WERI-Rb-1 (cell line): ENCODE data around the gene CTU2.

Experiments
- DNase-seq: peaks from one replicate; pipeline ENCODE4 v3.0.0-alpha.2; 2020
- H3K27ac ChIP-seq: fragments of 250-450 bp; sonication (Bioruptor Pico); 2 replicates; pipeline ENCODE4 v1.5.1; 2020; ENCODE audit warnings: mild to moderate bottlenecking, moderate library complexity
- H3K27me3 ChIP-seq: fragments of 250-450 bp; sonication (Bioruptor Pico); 2 replicates; pipeline ENCODE4 v1.5.1; 2021; ENCODE audit warnings: mild to moderate bottlenecking, low read depth, moderate library complexity; ENCODE audit not compliant: insufficient read depth, severe bottlenecking
- H3K36me3 ChIP-seq: fragments of 250-450 bp; sonication (Bioruptor Pico); 2 replicates; pipeline ENCODE4 v1.5.1; 2020; ENCODE audit warnings: mild to moderate bottlenecking, moderate library complexity
- H3K4me3 ChIP-seq: 2 replicates; pipeline ENCODE4 v1.5.1; 2011; ENCODE audit warnings: low read depth, mild to moderate bottlenecking, control low read depth, low read length
- H3K9me3 ChIP-seq: fragments of 250-450 bp; sonication (Bioruptor Pico); 2 replicates; pipeline ENCODE4 v1.5.1; 2021; ENCODE audit warnings: mild to moderate bottlenecking, moderate library complexity; ENCODE audit not compliant: severe bottlenecking
- TF ChIP-seq, protein P1 (sequence below): IDR thresholded peaks from 2 replicates; pipeline ENCODE4 v1.5.1; 2011; ENCODE audit warnings: low read depth, mild to moderate bottlenecking, control low read depth, inconsistent platforms, low read length

Gene CTU2

DNA sequence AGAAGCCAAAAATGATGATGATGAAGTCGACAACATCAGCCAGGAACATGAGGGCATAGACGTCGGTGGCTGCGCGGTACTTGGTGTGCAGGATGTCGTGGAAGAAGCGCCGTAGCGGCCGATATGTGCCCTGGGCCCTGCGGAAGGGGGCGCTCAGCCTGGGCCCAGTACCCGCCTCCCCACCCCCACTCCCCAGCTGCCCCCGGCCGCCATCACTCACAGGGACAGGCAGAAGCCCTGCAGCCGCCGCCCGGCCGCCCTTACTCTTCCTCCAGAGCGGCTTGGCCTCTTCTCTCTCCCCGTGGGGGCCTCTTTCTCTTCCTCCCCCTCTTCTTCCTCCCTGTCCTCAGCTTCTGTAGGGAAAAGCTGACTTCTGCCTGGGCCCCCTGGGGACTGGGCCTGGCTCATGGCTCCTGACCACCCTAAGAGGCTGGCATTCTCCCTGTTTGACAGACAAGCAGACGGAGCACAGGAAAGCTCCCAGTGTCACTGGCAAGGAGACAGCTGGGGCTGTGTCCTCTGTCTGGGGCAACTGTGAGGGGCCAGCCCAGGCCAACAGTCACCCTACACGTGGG lies 14.2 kb downstream of the CTU2 start:
- Histone ChIP-seq H3K27me3 (no peaks in the 10 kb centered on the region), H3K4me3 (no peak overlapping the region), H3K9me3 (no peaks in the 10 kb centered on the region), H3K36me3 (no peaks in the 10 kb centered on the region; the same call in 1 of the 2 replicates), H3K27ac (no peak overlapping the region)
- TF ChIP-seq, protein P1, sequence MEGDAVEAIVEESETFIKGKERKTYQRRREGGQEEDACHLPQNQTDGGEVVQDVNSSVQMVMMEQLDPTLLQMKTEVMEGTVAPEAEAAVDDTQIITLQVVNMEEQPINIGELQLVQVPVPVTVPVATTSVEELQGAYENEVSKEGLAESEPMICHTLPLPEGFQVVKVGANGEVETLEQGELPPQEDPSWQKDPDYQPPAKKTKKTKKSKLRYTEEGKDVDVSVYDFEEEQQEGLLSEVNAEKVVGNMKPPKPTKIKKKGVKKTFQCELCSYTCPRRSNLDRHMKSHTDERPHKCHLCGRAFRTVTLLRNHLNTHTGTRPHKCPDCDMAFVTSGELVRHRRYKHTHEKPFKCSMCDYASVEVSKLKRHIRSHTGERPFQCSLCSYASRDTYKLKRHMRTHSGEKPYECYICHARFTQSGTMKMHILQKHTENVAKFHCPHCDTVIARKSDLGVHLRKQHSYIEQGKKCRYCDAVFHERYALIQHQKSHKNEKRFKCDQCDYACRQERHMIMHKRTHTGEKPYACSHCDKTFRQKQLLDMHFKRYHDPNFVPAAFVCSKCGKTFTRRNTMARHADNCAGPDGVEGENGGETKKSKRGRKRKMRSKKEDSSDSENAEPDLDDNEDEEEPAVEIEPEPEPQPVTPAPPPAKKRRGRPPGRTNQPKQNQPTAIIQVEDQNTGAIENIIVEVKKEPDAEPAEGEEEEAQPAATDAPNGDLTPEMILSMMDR = no peak
- DNase-seq = no peak

DNA sequence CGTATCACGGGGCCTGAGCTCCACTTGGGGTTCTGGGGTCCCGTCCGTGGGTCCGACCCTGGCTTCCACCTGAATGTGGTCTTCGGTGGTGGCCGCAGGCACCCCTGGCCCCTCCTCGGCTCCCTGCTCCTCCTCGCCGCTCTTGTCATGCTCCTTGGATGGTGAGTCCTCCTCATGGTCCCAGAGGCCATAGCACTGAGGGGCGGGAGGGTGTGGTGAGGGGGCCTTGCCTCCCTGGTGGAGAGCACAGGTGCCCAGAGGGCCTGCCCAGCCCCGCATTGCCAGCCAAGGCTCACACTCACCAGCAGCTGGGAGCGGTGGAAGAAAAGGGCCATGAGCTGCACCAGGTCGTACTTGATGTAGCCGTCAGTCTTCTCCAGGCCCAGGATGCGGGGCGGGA lies 14.9 kb downstream of the CTU2 start:
- H3K9me3 ChIP-seq = no peaks in the 10 kb centered on the region
- no peak overlapping the region for H3K27ac ChIP-seq
- H3K4me3 ChIP-seq = no peak overlapping the region
- TF ChIP-seq, protein P1 = no peak
- DNase-seq = no peak
- no peaks in the 10 kb centered on the region; the same call in 1 of the 2 replicates for H3K36me3 ChIP-seq
- no peaks in the 10 kb centered on the region for H3K27me3 ChIP-seq

DNA sequence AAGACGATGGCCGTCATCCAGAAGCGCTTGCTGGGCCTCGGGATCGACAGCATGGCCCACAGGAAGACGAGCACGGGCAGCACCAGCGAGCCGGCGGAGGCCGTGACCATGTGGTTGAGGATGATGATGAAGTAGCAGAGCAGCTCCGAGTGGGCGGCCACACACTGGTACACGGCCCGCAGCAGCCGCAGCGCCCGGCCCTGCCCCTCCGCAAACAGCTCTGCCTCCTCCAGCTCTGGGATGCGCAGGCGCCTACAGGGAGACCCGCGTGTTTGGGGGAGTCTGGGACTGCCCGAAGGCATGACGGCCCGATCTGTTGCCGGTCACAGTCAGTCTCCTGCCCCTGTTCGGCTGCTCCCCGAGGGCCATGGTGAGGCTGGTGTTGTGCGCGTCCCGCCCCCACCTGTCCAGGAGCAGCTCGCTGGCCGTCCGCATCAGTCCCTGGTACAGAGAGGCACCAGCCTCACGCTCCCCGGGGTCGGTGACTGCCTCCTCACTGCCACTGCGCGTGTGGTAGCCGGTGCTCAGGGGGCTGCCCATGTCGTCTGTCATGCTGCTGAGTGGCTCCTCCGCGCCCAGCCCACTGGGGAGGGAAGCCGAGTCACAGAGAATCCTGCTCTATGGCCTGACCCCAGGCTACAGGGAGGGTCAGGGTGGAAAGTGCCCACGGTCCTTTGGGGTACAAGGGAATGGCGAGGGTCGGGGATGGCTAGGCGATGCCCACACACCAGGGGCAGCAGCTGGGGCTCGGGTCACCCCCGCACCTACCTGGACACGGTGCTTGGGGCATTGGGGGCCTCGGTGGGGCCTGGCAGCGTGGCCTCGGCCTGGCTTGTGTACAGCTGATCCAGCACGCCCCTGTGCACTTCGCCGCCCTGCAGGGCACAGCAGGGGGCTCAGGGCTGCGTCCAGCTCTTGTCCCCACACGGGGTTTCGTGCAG lies 15.8 kb downstream of the CTU2 start:
- H3K4me3 ChIP-seq = no peak overlapping the region
- H3K27ac ChIP-seq = no peak overlapping the region
- H3K27me3 ChIP-seq = no peaks in the 10 kb centered on the region
- H3K9me3 ChIP-seq = no peaks in the 10 kb centered on the region
- DNase-seq = no peak
- TF ChIP-seq, protein P1 = no peak
- no peaks in the 10 kb centered on the region; the same call in 1 of the 2 replicates for H3K36me3 ChIP-seq

DNA sequence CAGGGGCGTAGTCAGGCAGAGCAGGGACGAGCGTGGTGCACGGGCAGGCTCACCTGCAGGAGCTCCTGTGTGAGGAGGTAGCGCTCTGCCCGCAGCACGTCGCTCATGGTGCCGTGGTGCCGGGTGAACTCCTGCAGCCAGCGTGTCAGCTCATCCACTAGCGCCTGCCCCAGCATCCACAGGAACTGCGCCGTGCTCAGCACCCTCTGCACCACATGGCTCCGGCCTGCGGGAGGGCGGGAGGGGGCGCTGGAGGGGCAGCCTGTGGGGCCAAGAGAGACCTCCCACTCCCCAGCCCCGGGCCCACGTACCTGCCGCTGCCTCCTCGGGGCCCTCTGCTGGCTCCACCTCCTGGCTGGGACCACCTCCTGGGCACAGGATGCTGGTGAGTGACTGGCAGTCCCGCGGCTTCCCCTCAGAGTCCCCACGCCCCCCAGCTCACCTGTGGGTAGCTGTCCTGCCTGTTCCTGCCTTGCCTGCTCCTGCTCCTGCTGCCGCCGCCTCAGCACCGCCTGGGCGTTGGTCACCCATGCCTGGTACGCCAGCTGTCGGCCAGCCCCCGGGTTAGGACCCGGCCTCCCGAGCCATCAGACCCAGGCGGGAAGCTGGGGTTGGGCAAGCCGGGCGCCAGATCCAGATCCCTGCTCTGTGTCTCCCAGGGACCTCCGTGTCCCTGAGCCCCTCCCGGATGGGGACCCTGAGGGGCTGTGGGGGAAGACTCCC lies 16.6 kb downstream of the CTU2 start:
- H3K4me3 ChIP-seq = no peak overlapping the region
- no peak for DNase-seq
- no peaks in the 10 kb centered on the region for H3K36me3 ChIP-seq
- H3K27me3 ChIP-seq = no peaks in the 10 kb centered on the region
- no peak overlapping the region for H3K27ac ChIP-seq
- no peaks in the 10 kb centered on the region for H3K9me3 ChIP-seq
- TF ChIP-seq, protein P1 = no peak

DNA sequence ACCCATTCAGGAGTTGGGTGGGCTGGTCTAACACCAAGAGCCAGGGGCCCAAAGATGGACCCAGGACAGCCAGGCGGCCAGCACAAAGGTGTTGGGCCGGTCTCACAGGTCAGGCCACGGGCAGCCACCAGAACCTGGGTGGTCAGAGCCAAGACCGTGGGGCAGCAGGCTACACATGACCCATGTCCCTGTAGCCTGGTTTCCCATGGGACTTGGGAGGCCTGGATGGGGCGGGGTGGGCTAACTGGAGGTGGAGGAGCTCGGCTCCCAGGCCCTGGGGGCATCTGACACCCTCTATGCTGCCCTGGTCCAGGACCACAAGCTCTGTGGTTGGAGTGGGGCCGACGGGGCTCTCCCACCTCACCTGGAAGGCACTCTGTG lies 17.2 kb downstream of the CTU2 start:
- H3K27ac ChIP-seq = no peak overlapping the region
- DNase-seq = no peak
- H3K36me3 ChIP-seq = no peaks in the 10 kb centered on the region
- H3K4me3 ChIP-seq = no peak overlapping the region
- no peaks in the 10 kb centered on the region for H3K27me3 ChIP-seq
- TF ChIP-seq, protein P1 = no peak
- H3K9me3 ChIP-seq = no peaks in the 10 kb centered on the region
